ENCODE data around the gene FGF3. TPM values are rescaled to one million over a fixed set of nuclear protein-coding genes. Genes with fewer than 3 reads are reported as not detected.

Gene FGF3
- total and polyA plus RNA-seq, 2 donors, result 0.09 to 0.19 TPM

DNA sequence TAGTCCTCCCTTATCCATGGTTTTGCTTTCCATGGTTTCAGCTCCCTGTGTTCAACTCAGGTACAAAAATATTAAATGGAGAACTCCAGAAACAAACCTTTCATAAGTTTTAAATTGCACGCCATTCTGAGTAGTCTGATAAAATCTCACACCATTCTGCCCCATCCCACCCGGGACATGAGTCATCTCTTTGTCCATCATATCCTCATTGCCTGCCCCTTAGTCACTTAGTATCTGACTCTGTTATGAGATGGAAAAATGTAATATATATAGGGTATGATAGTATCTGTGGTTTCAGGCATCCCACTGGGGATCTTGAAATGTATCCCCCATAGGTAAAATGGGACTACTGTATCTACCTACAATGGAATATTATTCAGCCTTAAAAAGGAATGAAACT lies 35.5 kb upstream of the FGF3 start:
- H3K4me3 ChIP-seq (ENCODE audit: low read length in 2 of 2), result no peak overlapping the region
- H3K4me1 ChIP-seq (ENCODE audit: control insufficient read depth in 2 of 2, insufficient read depth in 2 of 2, low read length in 2 of 2), result no peaks in the 10 kb centered on the region
- no peak overlapping the region for H3K27ac ChIP-seq (ENCODE audit: low read depth in 1 of 2, low read length in 1 of 2)
- H3K36me3 ChIP-seq (ENCODE audit: control insufficient read depth in 2 of 2, insufficient read depth in 2 of 2, low read length in 1 of 2), result no peaks in the 10 kb centered on the region
- 98% methylated on average over 2 of the region's 2 CpGs for WGBS
- H3K9me3 ChIP-seq (ENCODE audit: control insufficient read depth in 2 of 2, insufficient read depth in 1 of 2, low read length in 1 of 2), result no peaks in the 10 kb centered on the region
- peaks cover 0 to 2% of the 10 kb centered on the region in 2 donors for H3K27me3 ChIP-seq (ENCODE audit: control insufficient read depth in 2 of 2, insufficient read depth in 1 of 2, low read length in 1 of 2)
- DNase-seq (ENCODE audit: low read depth in 6 of 9, low spot score in 9 of 9), result no peak

- DNase-seq (ENCODE audit: low read depth in 6 of 9, low spot score in 9 of 9), result no peak
- 69% methylated on average over 2 of the region's 2 CpGs for WGBS
Observed at GRCh38 chr11:69852056-69852455, 32.8 kb upstream of the FGF3 start.

GRCh38 chr11:69848201-69848600 lies 29.0 kb upstream of the FGF3 start:
- Histone ChIP-seq H3K36me3 (ENCODE audit: control insufficient read depth in 2 of 2, insufficient read depth in 2 of 2, low read length in 1 of 2) (no peaks in the 10 kb centered on the region), H3K27ac (ENCODE audit: low read depth in 1 of 2, low read length in 1 of 2) (no peak overlapping the region), H3K4me3 (ENCODE audit: low read length in 2 of 2) (no peak overlapping the region), H3K4me1 (ENCODE audit: control insufficient read depth in 2 of 2, insufficient read depth in 2 of 2, low read length in 2 of 2) (no peaks in the 10 kb centered on the region), H3K27me3 (ENCODE audit: control insufficient read depth in 2 of 2, insufficient read depth in 1 of 2, low read length in 1 of 2) (peaks cover 0 to 2% of the 10 kb centered on the region in 2 donors), H3K9me3 (ENCODE audit: control insufficient read depth in 2 of 2, insufficient read depth in 1 of 2, low read length in 1 of 2) (no peaks in the 10 kb centered on the region)
- DNase-seq (ENCODE audit: low read depth in 6 of 9, low spot score in 9 of 9), result peak in 1 of 9 donors; percentile 9

More at GRCh38 chr11:69852056-69852455, 32.8 kb upstream of the FGF3 start:
- Histone ChIP-seq H3K4me1 (ENCODE audit: control insufficient read depth in 2 of 2, insufficient read depth in 2 of 2, low read length in 2 of 2) (no peaks in the 10 kb centered on the region), H3K27me3 (ENCODE audit: control insufficient read depth in 2 of 2, insufficient read depth in 1 of 2, low read length in 1 of 2) (peaks cover 0 to 2% of the 10 kb centered on the region in 2 donors), H3K4me3 (ENCODE audit: low read length in 2 of 2) (no peak overlapping the region), H3K9me3 (ENCODE audit: control insufficient read depth in 2 of 2, insufficient read depth in 1 of 2, low read length in 1 of 2) (no peaks in the 10 kb centered on the region), H3K36me3 (ENCODE audit: control insufficient read depth in 2 of 2, insufficient read depth in 2 of 2, low read length in 1 of 2) (no peaks in the 10 kb centered on the region), H3K27ac (ENCODE audit: low read depth in 1 of 2, low read length in 1 of 2) (no peak overlapping the region)

GRCh38 chr11:69844396-69844795 lies 25.2 kb upstream of the FGF3 start:
- no peak overlapping the region for H3K4me3 ChIP-seq (ENCODE audit: low read length in 2 of 2)
- H3K27me3 ChIP-seq (ENCODE audit: control insufficient read depth in 2 of 2, insufficient read depth in 1 of 2, low read length in 1 of 2), result no peaks in the 10 kb centered on the region
- no peak overlapping the region for H3K27ac ChIP-seq (ENCODE audit: low read depth in 1 of 2, low read length in 1 of 2)
- WGBS, result 98% methylated on average over 6 of the region's 6 CpGs
- H3K9me3 ChIP-seq (ENCODE audit: control insufficient read depth in 2 of 2, insufficient read depth in 1 of 2, low read length in 1 of 2), result no peaks in the 10 kb centered on the region
- no peaks in the 10 kb centered on the region for H3K4me1 ChIP-seq (ENCODE audit: control insufficient read depth in 2 of 2, insufficient read depth in 2 of 2, low read length in 2 of 2)
- no peaks in the 10 kb centered on the region for H3K36me3 ChIP-seq (ENCODE audit: control insufficient read depth in 2 of 2, insufficient read depth in 2 of 2, low read length in 1 of 2)
- DNase-seq (ENCODE audit: low read depth in 6 of 9, low spot score in 9 of 9), result no peak

DNA sequence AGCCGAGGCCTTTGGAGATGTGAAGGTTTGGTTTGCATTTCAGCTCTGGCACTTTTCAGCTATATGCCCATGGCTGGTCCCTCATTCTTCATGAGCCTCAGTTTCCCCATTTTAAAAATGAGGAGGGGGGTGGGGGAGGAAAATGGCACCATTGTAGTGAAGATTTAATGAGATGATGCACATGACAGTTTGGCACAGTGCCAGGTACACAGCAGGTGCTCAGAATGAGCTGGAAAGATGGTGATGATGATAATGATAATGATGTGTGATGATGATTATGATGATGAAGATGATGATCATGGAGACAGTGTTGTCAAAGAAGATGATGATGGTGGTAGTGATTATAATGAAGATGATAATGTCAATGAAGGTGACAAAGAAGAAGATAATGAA lies 24.3 kb upstream of the FGF3 start:
- Histone ChIP-seq H3K36me3 (ENCODE audit: control insufficient read depth in 2 of 2, insufficient read depth in 2 of 2, low read length in 1 of 2) (no peaks in the 10 kb centered on the region), H3K27me3 (ENCODE audit: control insufficient read depth in 2 of 2, insufficient read depth in 1 of 2, low read length in 1 of 2) (no peaks in the 10 kb centered on the region), H3K27ac (ENCODE audit: low read depth in 1 of 2, low read length in 1 of 2) (no peak overlapping the region), H3K9me3 (ENCODE audit: control insufficient read depth in 2 of 2, insufficient read depth in 1 of 2, low read length in 1 of 2) (no peaks in the 10 kb centered on the region), H3K4me3 (ENCODE audit: low read length in 2 of 2) (no peak overlapping the region), H3K4me1 (ENCODE audit: control insufficient read depth in 2 of 2, insufficient read depth in 2 of 2, low read length in 2 of 2) (no peaks in the 10 kb centered on the region)
- DNase-seq (ENCODE audit: low read depth in 6 of 9, low spot score in 9 of 9), result no peak
- WGBS, result 17% methylated on average over 1 of the region's 1 CpG

DNA sequence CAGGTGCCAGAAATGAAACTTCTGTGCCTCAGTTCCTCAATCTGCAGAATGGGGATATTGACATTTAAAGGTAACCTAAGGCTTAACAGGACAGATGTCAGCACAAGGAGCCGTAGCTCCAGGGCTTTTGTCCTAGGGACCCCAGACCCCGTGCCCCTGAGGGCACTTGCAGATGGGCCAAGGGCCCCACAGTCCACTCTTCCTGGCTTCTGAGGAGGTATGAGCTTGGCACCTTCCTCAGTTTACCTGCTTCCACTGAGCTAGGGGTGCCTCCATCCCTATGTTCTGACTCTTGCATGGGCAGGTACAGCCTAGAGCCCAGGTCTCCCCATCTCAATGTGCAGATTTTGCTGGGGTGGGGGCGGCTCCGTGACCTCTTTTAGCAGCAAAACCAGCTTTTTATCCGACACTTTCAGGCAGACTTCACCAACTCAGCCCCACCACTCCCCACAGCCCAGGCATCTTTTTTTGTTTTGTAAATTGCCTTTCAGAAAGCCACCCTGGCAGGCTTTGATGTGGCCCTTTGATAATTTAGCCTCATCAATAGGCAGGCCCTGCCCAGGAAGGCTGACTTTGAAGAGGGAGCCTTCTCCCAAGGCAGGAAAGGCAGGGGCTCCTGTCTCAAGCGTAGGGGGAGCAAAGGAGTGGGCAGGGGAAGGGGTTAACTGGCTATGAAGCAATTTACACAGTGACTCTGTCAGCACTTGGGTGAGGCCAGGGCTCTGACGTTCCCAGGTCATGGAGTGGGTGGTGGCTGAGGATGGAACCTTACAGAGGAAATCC lies 23.7 kb upstream of the FGF3 start:
- Histone ChIP-seq H3K27me3 (ENCODE audit: control insufficient read depth in 2 of 2, insufficient read depth in 1 of 2, low read length in 1 of 2) (no peaks in the 10 kb centered on the region), H3K4me1 (ENCODE audit: control insufficient read depth in 2 of 2, insufficient read depth in 2 of 2, low read length in 2 of 2) (no peaks in the 10 kb centered on the region), H3K4me3 (ENCODE audit: low read length in 2 of 2) (no peak overlapping the region), H3K27ac (ENCODE audit: low read depth in 1 of 2, low read length in 1 of 2) (no peak overlapping the region), H3K36me3 (ENCODE audit: control insufficient read depth in 2 of 2, insufficient read depth in 2 of 2, low read length in 1 of 2) (no peaks in the 10 kb centered on the region), H3K9me3 (ENCODE audit: control insufficient read depth in 2 of 2, insufficient read depth in 1 of 2, low read length in 1 of 2) (no peaks in the 10 kb centered on the region)
- no peak for DNase-seq (ENCODE audit: low read depth in 6 of 9, low spot score in 9 of 9)
- 53% methylated on average over 7 of the region's 7 CpGs for WGBS

DNA sequence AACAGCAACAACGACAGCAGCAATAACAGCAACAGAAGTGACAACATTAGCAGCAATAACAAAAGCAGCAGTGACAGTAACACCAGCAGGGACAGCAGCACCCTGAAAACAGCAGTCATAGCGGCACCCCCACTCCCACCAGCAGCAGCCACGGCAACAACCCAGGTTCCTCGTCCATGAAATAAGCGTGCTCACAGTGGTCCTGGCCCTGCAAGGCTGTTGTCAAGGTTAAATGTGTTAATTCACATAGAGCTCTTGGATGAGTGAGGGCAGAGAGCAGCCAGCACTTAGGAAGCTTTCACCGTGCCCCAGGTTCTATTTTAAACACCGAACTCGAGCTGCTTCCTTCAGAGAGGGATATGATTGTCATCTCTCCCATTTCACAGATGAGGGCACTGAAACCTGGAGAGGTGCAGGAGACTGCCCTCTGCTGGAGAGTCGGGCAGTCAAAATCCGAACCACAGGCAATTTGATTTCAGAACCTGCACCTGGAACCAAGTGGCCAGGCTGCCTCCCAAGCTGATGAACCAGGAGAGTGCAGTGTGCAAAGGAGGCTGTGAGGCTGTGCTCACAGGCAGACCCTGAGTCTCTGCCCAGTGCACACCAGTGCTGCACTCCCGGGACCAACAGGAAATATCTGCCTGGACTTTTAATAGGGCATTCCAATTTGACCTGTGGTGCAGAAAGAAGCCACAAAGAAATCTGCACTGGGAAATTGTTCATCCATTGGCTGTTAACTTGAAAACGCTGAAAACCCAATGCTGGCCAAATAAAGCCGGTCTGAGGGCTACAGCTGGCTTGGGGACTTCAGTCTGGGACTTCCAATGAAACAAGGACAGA lies 22.9 kb upstream of the FGF3 start:
- Histone ChIP-seq H3K36me3 (ENCODE audit: control insufficient read depth in 2 of 2, insufficient read depth in 2 of 2, low read length in 1 of 2) (no peaks in the 10 kb centered on the region), H3K4me1 (ENCODE audit: control insufficient read depth in 2 of 2, insufficient read depth in 2 of 2, low read length in 2 of 2) (no peaks in the 10 kb centered on the region), H3K27ac (ENCODE audit: low read depth in 1 of 2, low read length in 1 of 2) (no peak overlapping the region), H3K4me3 (ENCODE audit: low read length in 2 of 2) (no peak overlapping the region), H3K9me3 (ENCODE audit: control insufficient read depth in 2 of 2, insufficient read depth in 1 of 2, low read length in 1 of 2) (no peaks in the 10 kb centered on the region), H3K27me3 (ENCODE audit: control insufficient read depth in 2 of 2, insufficient read depth in 1 of 2, low read length in 1 of 2) (no peaks in the 10 kb centered on the region)
- 72% methylated on average over 13 of the region's 13 CpGs for WGBS
- peak in 4 of 9 donors; percentile 1 to 32 (median 12) for DNase-seq (ENCODE audit: low read depth in 6 of 9, low spot score in 9 of 9)

DNA sequence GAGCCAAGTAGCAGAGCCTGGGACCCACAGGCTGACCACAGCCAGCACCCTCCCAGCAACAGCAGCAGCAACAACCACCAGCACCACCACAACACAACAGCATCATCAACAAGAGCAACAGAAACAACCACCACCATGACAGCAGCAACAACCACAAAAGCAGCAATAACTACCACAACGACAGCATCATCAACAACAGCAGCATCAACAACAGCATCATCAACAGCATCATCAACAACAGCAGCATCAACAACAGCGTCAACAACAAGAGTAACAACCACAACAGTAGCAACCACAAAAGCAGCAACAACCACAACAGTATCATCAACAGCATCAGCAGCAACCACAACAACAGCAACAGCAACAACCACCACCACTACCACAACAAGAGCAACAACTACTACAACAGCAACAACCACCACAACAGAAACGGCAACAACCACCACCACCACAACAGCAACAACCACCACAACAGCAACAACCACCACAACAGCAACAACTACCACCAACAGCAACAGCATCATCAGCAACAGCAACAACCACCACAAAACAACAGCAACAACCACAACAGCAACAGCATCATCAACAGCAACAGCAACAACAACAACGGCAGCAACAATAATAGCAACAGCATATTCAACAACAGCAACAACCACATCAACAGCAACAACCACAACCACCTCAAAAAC lies 22.1 kb upstream of the FGF3 start:
- 65% methylated on average over 4 of the region's 4 CpGs for WGBS
- no peaks in the 10 kb centered on the region for H3K36me3 ChIP-seq (ENCODE audit: control insufficient read depth in 2 of 2, insufficient read depth in 2 of 2, low read length in 1 of 2)
- H3K27ac ChIP-seq (ENCODE audit: low read depth in 1 of 2, low read length in 1 of 2), result no peak overlapping the region
- H3K4me3 ChIP-seq (ENCODE audit: low read length in 2 of 2), result no peak overlapping the region
- H3K27me3 ChIP-seq (ENCODE audit: control insufficient read depth in 2 of 2, insufficient read depth in 1 of 2, low read length in 1 of 2), result peaks cover 0 to 5% of the 10 kb centered on the region in 2 donors
- DNase-seq (ENCODE audit: low read depth in 6 of 9, low spot score in 9 of 9), result no peak
- no peaks in the 10 kb centered on the region for H3K4me1 ChIP-seq (ENCODE audit: control insufficient read depth in 2 of 2, insufficient read depth in 2 of 2, low read length in 2 of 2)
- no peaks in the 10 kb centered on the region for H3K9me3 ChIP-seq (ENCODE audit: control insufficient read depth in 2 of 2, insufficient read depth in 1 of 2, low read length in 1 of 2)
